Fibroblast of villous mesenchyme (primary cell): ENCODE results near the gene IRX4. TPM values are rescaled to one million over a fixed set of nuclear protein-coding genes. Genes with fewer than 3 reads are reported as not detected.
"Not testable (repeated sequence)": the region's sequence is repeated elsewhere in the genome, so short reads cannot be mapped to it uniquely, and the experiment has no call there.

ENCODE experiments used
- DNase-seq: peaks from one replicate; pipeline ENCODE4 v3.0.0-alpha.2; 2010; ENCODE audit warnings: low read depth
- H3K4me3 ChIP-seq: 2 replicates; pipeline ENCODE4 v1.5.1; 2011; ENCODE audit warnings: low read depth, mild to moderate bottlenecking, low read length
- CTCF ChIP-seq: IDR thresholded peaks from 2 replicates; pipeline ENCODE4 v1.5.1; 2012; ENCODE audit warnings: low read depth, mild to moderate bottlenecking, low read length; ENCODE audit not compliant: insufficient read depth
- total RNA-seq: library from RNA; depleted of rRNA; stranded (reverse); fragments of >200 nt; gene quantifications from 2 replicates; pipeline ENCODE4 v1.2.3, GENCODE V29; 2012

The IRX4 gene
- total RNA-seq, 1 donor, result not detected

DNA sequence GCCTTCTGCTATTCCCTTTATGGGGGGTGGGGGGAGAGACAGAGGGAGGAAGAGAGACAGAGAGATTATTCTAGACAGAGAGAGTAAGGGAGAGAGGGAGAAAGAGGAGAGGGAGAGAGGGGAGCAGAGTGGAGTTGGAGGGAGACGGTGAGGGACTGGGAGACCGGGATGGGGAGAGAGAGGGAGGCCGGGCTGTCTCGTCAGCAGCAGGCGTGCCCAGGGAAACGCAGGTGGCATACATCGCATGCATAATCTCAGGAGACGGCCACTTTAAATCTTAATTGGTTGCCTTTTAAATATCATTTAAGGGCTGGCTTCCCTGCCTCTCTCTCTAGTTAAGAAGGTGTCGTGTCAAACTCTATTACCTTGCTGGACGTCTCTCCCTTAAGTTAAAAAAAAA is 8.4 kb downstream of the IRX4 start:
- TF ChIP-seq CTCF, result no peak
- H3K4me3 ChIP-seq, result no peak overlapping the region
- DNase-seq, result no peak

GRCh38 chr5:1873243-1873959 is 9.3 kb downstream of the IRX4 start:
- no peak overlapping the region for H3K4me3 ChIP-seq
- DNase-seq, result no peak
- no peak for TF ChIP-seq CTCF

- no peak for TF ChIP-seq CTCF
- no peak for DNase-seq
- H3K4me3 ChIP-seq, result no peak overlapping the region
Observed at GRCh38 chr5:1871441-1871840, 11.3 kb downstream of the IRX4 start.

DNA sequence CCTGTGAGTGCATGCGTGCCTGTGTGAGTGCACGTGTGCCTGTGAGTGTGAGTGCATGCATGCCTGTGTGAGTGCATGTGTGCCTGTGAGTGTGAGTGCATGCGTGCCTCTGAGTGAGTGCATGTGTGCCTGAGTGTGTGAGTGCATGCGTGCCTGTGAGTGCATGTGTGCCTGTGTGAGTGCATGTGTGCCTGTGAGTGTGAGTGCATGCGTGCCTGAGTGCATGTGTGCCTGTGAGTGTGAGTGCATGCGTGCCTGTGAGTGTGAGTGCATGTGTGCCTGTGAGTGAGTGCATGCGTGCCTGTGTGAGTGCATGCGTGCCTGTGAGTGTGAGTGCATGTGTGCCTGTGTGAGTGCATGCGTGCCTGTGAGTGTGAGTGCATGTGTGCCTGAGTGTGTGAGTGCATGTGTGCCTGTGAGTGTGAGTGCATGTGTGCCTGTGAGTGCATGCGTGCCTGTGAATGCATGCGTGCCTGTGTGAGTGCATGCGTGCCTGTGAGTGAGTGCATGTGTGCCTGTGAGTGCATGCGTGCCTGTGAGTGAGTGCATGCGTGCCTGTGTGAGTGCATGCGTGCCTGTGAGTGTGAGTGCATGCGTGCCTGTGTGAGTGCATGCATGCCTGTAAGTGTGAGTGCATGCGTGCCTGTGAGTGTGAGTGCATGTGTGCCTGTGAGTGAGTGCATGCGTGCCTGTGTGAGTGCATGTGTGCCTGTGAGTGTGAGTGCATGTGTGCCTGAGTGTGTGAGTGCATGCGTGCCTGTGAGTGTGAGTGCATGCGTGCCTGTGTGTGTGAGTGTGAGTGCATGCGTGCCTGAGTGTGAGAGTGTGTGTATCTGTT is 12.1 kb downstream of the IRX4 start:
- not testable (repeated sequence) for DNase-seq, H3K4me3 ChIP-seq

DNA sequence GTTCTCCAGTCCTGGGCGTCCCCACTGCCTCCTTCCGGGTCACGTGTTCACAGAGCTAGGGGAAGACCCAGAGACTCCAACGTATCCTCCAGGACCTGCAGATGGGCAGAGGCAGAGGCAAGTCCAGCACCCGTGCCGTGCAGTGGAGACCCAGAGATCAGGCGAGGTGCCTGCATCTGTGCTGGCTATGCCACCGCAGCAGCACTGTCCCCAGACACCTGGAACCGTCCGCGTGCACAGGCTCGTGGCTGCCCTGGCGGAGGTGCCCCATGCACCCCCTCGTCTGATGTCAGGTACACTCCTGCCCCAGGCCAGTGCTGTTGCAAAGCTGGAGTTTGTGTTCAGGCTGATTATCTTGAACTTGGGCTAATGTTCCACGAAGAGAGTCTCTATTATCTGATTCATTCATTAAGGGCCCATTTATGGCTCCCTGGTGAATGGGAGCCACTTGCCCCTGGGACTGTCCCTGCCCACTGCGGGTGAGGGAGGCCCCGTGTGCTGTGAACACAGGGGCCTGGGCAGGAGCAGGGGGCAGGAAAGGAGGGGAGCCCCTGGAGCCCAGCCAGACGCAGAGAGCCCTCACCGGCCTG is 13.7 kb downstream of the IRX4 start:
- H3K4me3 ChIP-seq, result no peak overlapping the region
- no peak for DNase-seq
- TF ChIP-seq CTCF, result no peak

- DNase-seq, result no peak
- no peak overlapping the region for H3K4me3 ChIP-seq
- no peak for TF ChIP-seq CTCF
Observed at GRCh38 chr5:1867815-1868143, 14.9 kb downstream of the IRX4 start.

GRCh38 chr5:1867114-1867814 is 15.5 kb downstream of the IRX4 start:
- TF ChIP-seq CTCF, result no peak
- no peak for DNase-seq
- H3K4me3 ChIP-seq, result no peak overlapping the region
